Liver (tissue), 9 donors: Measurements from ENCODE around the gene GSTO2. TPM values are rescaled to one million over a fixed set of nuclear protein-coding genes. Genes with fewer than 3 reads are reported as not detected.

Experiments
- DNase-seq: peaks from one replicate; pipeline ENCODE4 v3.0.0-alpha.2; 2017; ENCODE audit warnings: low spot score
- H3K27ac ChIP-seq, 2 donors: one replicate each; pipeline ENCODE4 v1.7.0; 2013; ENCODE audit warnings: inconsistent platforms in 2 of 2, low read length in 2 of 2, control low read depth in 1 of 2, low read depth in 1 of 2, mild to moderate bottlenecking in 1 of 2
- H3K27me3 ChIP-seq, 4 donors: one replicate each; pipeline versions ENCODE4 v1.6.1 to v1.7.0; 2013; ENCODE audit warnings: low read length in 3 of 4, inconsistent platforms in 1 of 4, mild to moderate bottlenecking in 1 of 4, moderate library complexity in 1 of 4; ENCODE audit not compliant: control insufficient read depth in 4 of 4, insufficient read depth in 4 of 4
- H3K36me3 ChIP-seq, 4 donors: one replicate each; pipeline versions ENCODE4 v1.6.1 to v1.7.0; 2013; ENCODE audit warnings: low read length in 3 of 4, mild to moderate bottlenecking in 3 of 4, low read depth in 1 of 4, moderate library complexity in 1 of 4; ENCODE audit not compliant: control insufficient read depth in 4 of 4, insufficient read depth in 3 of 4
- H3K4me1 ChIP-seq, 4 donors: one replicate each; pipeline versions ENCODE4 v1.6.1 to v1.7.0; 2013; ENCODE audit warnings: low read length in 3 of 4, mild to moderate bottlenecking in 3 of 4, moderate library complexity in 1 of 4; ENCODE audit not compliant: control insufficient read depth in 4 of 4, insufficient read depth in 4 of 4
- H3K4me3 ChIP-seq, 3 donors: one replicate each; pipeline versions ENCODE4 v1.6.1 to v1.7.0; 2013; ENCODE audit warnings: low read length in 3 of 3, control low read depth in 1 of 3, low read depth in 1 of 3, mild to moderate bottlenecking in 1 of 3
- H3K9ac ChIP-seq, 2 donors: one replicate each; pipeline ENCODE4 v1.7.0; 2013; ENCODE audit warnings: low read length in 2 of 2, mild to moderate bottlenecking in 2 of 2, moderate library complexity in 2 of 2, control low read depth in 1 of 2, low read depth in 1 of 2
- H3K9me3 ChIP-seq, 4 donors: one replicate each; pipeline versions ENCODE4 v1.6.1 to v1.7.0; 2013; ENCODE audit warnings: low read length in 3 of 4; ENCODE audit not compliant: control insufficient read depth in 4 of 4
- EGR1 ChIP-seq, 2 donors: IDR thresholded peaks; 2 replicates each; pipeline ENCODE4 v1.6.1; 2016 to 2018; ENCODE audit warnings: antibody characterized with exemption in 2 of 2, low read depth in 2 of 2
- FOXA2 ChIP-seq: IDR thresholded peaks from 2 replicates; pipeline ENCODE4 v1.6.1; 2016; ENCODE audit warnings: antibody characterized with exemption
- HNF4A ChIP-seq, 2 donors: conservative IDR thresholded peaks; 2 replicates each; pipeline ENCODE4 v1.6.1; 2016; ENCODE audit warnings: antibody characterized with exemption in 2 of 2, mild to moderate bottlenecking in 2 of 2
- NR2F2 ChIP-seq: IDR thresholded peaks from 2 replicates; pipeline ENCODE4 v1.6.1; 2016; ENCODE audit warnings: antibody characterized with exemption
- TAF1 ChIP-seq: conservative IDR thresholded peaks from 2 replicates; pipeline ENCODE4 v1.6.1; 2016; ENCODE audit warnings: antibody characterized with exemption, mild to moderate bottlenecking
- YY1 ChIP-seq: IDR thresholded peaks from 2 replicates; pipeline ENCODE4 v1.6.1; 2016; ENCODE audit warnings: antibody characterized with exemption, mild to moderate bottlenecking
- WGBS: extraction: QIAGEN DNeasy Blood & Tissue Kit; methylation state at CpG from one replicate; pipeline ENCODE4 v1.1.7; 2013; 5-methylcytosine and 5-hydroxymethylcytosine counted together
- polyA plus RNA-seq, 2 donors: library from polyadenylated mRNA; stranded (reverse) in 1 of 2; unstranded in 1 of 2; fragments of 200-250 nt in 1 of 2; fragments of >200 nt in 1 of 2; fragmentation: Nextera tagmentation in 1 of 2; extraction: Ambion mirVana in 1 of 2; gene quantifications; one replicate each; pipeline versions ENCODE4 v1.2.1 to v1.2.3, GENCODE V29; 2013 to 2015
- total RNA-seq, 2 donors: library from RNA; depleted of rRNA; stranded (reverse); fragments of >200 nt; gene quantifications; one replicate each; pipeline ENCODE4 v1.2.3, GENCODE V29; 2014
- TF ChIP-seq, protein P1 (sequence below): fragments of 150-350 bp; IDR thresholded peaks from 2 replicates; pipeline ENCODE4 v1.5.1; 2017; ENCODE audit warnings: improper control_type of control experiment, low read depth, low read length; ENCODE audit not compliant: missing input control
- TF ChIP-seq, protein P2 (sequence below): IDR thresholded peaks from 2 replicates; pipeline ENCODE4 v1.6.1; 2016; ENCODE audit warnings: antibody characterized with exemption
- donor health status: healthy.
- donor health status: healthy.
- donor health status: healthy.
- donor health status: healthy.
- donor health status: healthy.

GSTO2 gene
- total and polyA plus RNA-seq, 4 donors, result 1.0 to 4.6 (median 1.7) TPM

DNA sequence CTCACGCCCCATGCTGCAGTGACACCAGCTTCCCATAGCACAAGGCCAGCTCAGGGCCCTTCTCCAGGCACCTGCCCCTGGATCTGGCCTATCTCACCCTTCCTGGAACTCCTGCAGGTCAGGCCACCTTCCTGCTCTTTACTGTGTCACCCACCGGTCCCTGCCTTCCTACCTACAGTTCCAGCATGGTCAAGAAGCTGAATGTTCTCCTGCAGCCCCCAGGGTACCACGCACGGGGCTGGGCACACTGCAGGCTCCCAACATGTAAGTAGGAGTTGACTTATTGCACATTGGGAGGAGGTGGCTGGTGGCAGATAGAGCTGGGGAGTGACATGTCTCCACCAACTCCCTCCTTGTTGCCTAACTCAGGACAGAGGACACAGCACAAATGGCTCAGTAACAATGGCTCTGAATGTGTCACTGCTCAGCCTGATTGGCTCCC, 54.8 kb downstream of the GSTO2 start (continued):
- TF ChIP-seq, protein P1, sequence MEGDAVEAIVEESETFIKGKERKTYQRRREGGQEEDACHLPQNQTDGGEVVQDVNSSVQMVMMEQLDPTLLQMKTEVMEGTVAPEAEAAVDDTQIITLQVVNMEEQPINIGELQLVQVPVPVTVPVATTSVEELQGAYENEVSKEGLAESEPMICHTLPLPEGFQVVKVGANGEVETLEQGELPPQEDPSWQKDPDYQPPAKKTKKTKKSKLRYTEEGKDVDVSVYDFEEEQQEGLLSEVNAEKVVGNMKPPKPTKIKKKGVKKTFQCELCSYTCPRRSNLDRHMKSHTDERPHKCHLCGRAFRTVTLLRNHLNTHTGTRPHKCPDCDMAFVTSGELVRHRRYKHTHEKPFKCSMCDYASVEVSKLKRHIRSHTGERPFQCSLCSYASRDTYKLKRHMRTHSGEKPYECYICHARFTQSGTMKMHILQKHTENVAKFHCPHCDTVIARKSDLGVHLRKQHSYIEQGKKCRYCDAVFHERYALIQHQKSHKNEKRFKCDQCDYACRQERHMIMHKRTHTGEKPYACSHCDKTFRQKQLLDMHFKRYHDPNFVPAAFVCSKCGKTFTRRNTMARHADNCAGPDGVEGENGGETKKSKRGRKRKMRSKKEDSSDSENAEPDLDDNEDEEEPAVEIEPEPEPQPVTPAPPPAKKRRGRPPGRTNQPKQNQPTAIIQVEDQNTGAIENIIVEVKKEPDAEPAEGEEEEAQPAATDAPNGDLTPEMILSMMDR, result no peak
- TF ChIP-seq HNF4A (conservative IDR thresholded peaks at IDR 0.05), result no peak
- no peak for TF ChIP-seq NR2F2
- no peak for TF ChIP-seq TAF1
- no peak for TF ChIP-seq YY1

DNA sequence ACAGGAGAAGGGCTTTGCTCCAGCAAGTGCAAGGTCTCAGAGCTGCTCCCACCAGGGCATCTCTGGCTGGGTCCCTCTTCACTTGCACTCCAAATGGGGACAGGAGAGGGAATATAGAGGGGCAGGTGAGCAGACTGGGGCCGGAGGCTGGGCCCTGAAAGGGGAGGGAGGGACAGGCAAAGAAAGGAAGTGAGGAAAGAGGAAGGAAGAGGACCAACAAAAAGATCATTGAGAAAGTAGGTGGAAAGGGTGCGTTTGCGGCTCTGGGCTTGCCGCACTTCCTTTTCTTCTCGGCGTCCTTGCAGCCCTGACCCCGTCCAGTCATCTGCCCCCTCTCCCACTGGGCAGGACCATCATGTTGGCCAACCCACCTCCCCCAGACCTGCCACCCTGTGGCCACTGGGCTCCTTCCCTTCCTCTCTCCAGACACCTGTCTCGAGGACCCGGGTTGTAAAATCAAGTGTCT, 55.3 kb downstream of the GSTO2 start:
- Histone ChIP-seq H3K4me1 (peaks cover 2 to 33% (median 15%) of the 10 kb centered on the region in 4 donors), H3K36me3 (no peaks in the 10 kb centered on the region), H3K9me3 (no peaks in the 10 kb centered on the region), H3K4me3 (no peak overlapping the region), H3K9ac (no peak overlapping the region), H3K27ac (peak overlapping the region in 1 of 2 donors; percentile 62), H3K27me3 (no peaks in the 10 kb centered on the region)
- TF ChIP-seq EGR1 (IDR thresholded peaks at IDR 0.05; ENCODE audit: low read depth in 2 of 2) (peak in 1 of 2 donors; percentile 33), FOXA2 (no peak)
- WGBS, result 79% methylated on average over 9 of the region's 9 CpGs
- no peak for DNase-seq

DNA sequence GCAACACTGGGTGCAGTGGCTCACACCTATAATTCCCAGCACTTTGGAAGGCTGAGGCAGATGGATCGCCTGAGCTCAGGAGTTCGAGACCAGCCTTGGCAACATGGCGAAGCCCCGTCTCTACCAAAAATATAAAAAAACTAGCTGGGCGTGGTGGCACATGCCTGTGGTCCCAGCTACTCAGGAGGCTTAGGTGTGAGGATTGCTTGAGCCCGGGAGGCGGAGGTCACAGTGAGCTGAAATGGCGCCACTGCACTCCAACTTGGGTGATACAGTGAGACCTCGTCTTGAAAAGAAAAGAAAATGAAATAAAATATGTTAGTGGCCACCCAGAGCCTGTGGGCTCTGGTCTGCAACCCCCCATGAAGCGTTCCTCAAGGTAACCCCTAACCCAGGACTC, 55.9 kb downstream of the GSTO2 start:
- H3K4me1 ChIP-seq, result peaks cover 2 to 32% (median 13%) of the 10 kb centered on the region in 4 donors
- H3K4me3 ChIP-seq, result no peak overlapping the region
- peak overlapping the region in 1 of 2 donors; percentile 68 for H3K27ac ChIP-seq

DNA sequence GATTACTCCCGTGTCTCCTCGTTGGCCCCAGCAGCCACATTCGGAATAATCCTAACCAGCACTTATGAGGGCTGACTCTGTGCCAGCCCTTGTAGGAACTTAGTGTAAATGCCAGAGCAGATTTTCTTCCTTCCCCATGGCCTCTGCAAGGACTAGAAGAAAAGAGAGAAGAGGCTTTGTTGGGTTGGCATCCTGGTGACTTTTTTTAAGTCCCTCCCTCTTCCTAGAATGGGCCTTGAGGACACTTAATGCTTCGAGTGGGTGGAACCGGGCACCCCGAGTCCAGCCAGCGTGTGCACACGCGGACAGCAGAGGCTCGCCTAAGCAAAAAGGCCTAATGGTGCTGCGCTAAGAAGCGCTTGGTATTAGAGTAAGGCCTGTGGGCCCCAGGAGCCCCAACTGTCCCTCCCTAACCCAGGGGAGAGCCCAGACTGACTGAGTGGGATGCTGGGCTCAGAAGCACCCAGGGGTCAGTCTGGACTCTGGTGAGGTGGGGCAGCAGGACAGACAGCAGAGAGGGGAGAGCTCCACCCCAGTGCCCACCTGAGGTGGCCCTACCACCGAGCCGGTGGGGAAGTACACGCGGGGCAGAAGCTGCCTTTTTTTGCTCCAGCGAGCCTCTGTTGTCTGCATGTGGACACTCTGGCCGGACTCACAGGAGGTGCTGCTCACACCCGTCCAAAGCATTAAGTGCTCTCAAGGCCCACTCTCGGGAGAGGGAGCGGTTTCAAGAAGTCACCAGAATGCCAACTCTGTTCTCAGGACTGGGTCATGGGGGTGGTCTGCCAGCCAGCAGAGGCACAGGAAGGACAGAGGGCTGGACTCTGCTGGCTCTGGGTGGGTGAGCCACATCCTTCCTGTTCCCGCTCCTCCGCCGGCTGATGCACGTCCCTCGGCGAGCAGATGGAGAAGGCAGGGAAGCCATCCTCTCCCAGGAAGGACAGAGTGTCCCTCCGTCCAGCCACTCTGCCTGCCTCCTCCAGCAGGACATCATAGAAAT, 56.8 kb downstream of the GSTO2 start:
- Histone ChIP-seq H3K9me3 (no peaks in the 10 kb centered on the region), H3K4me1 (peaks cover 2 to 32% (median 13%) of the 10 kb centered on the region in 4 donors), H3K36me3 (no peaks in the 10 kb centered on the region), H3K27me3 (no peaks in the 10 kb centered on the region), H3K27ac (peak overlapping the region; percentile 21 to 68), H3K9ac (no peak overlapping the region), H3K4me3 (no peak overlapping the region)
- no peak for DNase-seq
- TF ChIP-seq, protein P2, sequence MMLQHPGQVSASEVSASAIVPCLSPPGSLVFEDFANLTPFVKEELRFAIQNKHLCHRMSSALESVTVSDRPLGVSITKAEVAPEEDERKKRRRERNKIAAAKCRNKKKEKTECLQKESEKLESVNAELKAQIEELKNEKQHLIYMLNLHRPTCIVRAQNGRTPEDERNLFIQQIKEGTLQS, result no peak
- no peak for TF ChIP-seq TAF1
- no peak for TF ChIP-seq YY1
- peak; percentile 46 for TF ChIP-seq NR2F2
- no peak for TF ChIP-seq HNF4A (conservative IDR thresholded peaks at IDR 0.05)
- 77% methylated on average over 28 of the region's 28 CpGs for WGBS

More for the DNA sequence above, 55.9 kb downstream of the GSTO2 start:
- WGBS, result 96% methylated on average over 10 of the region's 10 CpGs
- TF ChIP-seq YY1, result no peak
- H3K9ac ChIP-seq, result no peak overlapping the region
- H3K36me3 ChIP-seq, result no peaks in the 10 kb centered on the region
- H3K9me3 ChIP-seq, result no peaks in the 10 kb centered on the region
- no peak for DNase-seq
- H3K27me3 ChIP-seq, result no peaks in the 10 kb centered on the region
